Measurements from ENCODE around the gene ITM2C. TPM values are rescaled to one million over a fixed set of nuclear protein-coding genes. Genes with fewer than 3 reads are reported as not detected.
A peak's percentile ranks its signal among the peaks of the same experiment; 100 is the strongest.

The ITM2C gene
- total and polyA plus RNA-seq, 9 of the 15 experiments (the other 6 are each of a cell fraction or from before 2014, with no cell fraction given) = 0.49 to 58.8 (median 21.5) TPM

DNA sequence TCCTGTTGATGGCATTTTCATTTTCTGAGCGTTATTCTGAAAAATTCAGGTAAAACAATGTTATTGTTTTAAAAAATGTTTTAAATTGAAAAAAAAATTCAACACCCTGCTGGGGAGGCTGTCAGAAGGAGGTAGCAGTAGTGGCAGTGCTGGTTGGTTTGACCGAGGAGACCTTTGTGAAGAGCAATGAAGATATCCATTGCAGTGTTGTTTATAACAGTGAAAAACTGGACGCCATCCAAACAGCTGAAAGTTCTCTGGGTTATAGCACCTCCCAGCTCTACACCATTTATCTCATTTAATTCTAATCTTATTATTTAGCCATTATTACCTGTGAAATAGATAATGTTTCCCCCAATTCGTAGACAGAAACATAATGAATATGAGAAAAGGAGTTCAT, 12.6 kb upstream of the ITM2C start:
- FAIRE-seq (no peak), ATAC-seq (no peak), DNase-seq (ENCODE audit: extremely low read depth in 1 of 4, low spot score in 3 of 4) (no peak)
- Histone ChIP-seq H4K20me1 (replicated peaks; ENCODE audit: control insufficient read depth, insufficient read depth, low read length) (no peaks in the 10 kb centered on the region), H3K9me1 (ENCODE audit: control insufficient read depth, insufficient read depth, low read length) (no peaks in the 10 kb centered on the region), H3K27ac (ENCODE audit: extremely low read depth, low read depth, low read length) (no peak overlapping the region), H3K27me3 (ENCODE audit: control insufficient read depth in 2 of 2, insufficient read depth in 2 of 2, low read length in 2 of 2) (peaks cover 0 to 11% of the 10 kb centered on the region in 2 experiments; a peak in 3 of 5 replicates), H3K9ac (ENCODE audit: insufficient read depth in 1 of 2, low read depth in 2 of 2, low read length in 2 of 2) (no peak overlapping the region), H3K79me2 (ENCODE audit: control insufficient read depth, insufficient read depth, low read length) (no peaks in the 10 kb centered on the region), H3K4me2 (ENCODE audit: insufficient read depth, low read length) (no peak overlapping the region), H2AFZ (ENCODE audit: low read depth, low read length) (no peak overlapping the region), H3K9me3 (replicated peaks; ENCODE audit: control insufficient read depth, insufficient read depth, low read depth, low read length) (no peaks in the 10 kb centered on the region), H3K4me1 (replicated peaks in 1 of 2; ENCODE audit: control insufficient read depth in 2 of 2, insufficient read depth in 2 of 2, low read length in 2 of 2) (peaks cover 0 to 14% of the 10 kb centered on the region in 2 experiments; a peak in 2 of 5 replicates), H3K4me3 (no peak overlapping the region), H3K36me3 (ENCODE audit: control insufficient read depth, insufficient read depth, low read length) (no peaks in the 10 kb centered on the region)
- ChIA-PET CTCF (ENCODE audit: low intra/inter-chr PET ratio) (no interaction called here), POLR2A (no interaction called here)
- peak; percentile 32; the same call in 1 of the 2 replicates for TF ChIP-seq NFIC (IDR thresholded peaks at IDR 0.05)
- TF ChIP-seq SMARCE1 (IDR thresholded peaks at IDR 0.05) = no peak
- TF ChIP-seq MCM5 (IDR thresholded peaks at IDR 0.05; ENCODE audit: low read depth) = no peak
- TF ChIP-seq ZNF324 (CRISPR knock-in tag; IDR thresholded peaks at IDR 0.05) = peak; percentile 63; the same call in 1 of the 2 replicates
- TF ChIP-seq TCF7 (IDR thresholded peaks at IDR 0.05; ENCODE audit: borderline replicate concordance) = no peak
- intact Hi-C loops (cut with micrococcal nuclease) = no loop called here
- no TSS peak for BruUV-seq (replicated peaks)
- WGBS (ENCODE audit: insufficient coverage, low coverage, missing lambda C conversion rate) = 0% methylated on average over 4 of the region's 4 CpGs
- in situ Hi-C loops (cut with MboI) = no loop called here

DNA sequence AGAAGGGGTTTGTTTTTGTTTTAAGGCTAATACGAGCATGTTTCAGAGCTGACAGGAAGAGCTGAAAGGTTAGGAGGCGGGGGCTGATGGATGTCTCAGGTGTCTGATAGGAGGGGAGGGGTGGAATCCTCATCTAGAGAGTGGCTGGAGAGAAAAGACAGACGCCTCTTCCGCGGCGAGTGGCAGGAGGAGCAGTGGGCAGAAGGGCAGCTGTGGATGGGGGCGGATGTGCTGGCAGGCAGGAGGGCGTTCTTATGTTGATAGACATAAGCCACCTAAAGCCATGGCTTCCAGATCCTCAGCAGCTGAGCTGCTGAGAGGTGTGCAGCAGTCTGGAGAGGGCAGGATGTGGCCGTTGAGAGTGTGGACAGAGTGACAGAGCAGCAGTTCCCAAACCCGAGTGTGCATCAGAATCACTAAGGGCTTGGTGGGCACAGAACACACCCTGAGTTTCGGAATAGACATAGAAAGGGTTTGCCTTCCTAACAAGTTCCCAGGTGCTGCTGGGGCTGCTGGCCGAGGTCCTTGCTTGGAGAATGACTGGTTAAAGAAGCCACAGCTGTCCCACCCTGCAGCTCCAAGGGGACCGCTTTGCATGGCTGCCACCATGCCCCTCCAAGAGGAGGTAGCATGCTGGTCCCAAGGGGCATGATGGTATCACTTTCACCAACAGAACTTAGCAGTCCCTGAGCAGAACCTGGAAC, 3.0 kb upstream of the ITM2C start:
- ChIA-PET CTCF (ENCODE audit: low intra/inter-chr PET ratio) (no interaction called here), POLR2A (interaction anchor here (0.7 kb wide), 1 partner anchor 205 kb away, joined by 3 read pairs; no protein-coding TSS in a partner anchor)
- no peak for ATAC-seq
- no peak for FAIRE-seq
- no TSS peak for BruUV-seq (replicated peaks)
- no peaks in the 10 kb centered on the region for H3K36me3 ChIP-seq (ENCODE audit: control insufficient read depth, insufficient read depth, low read length)
- DNase-seq (ENCODE audit: extremely low read depth in 1 of 4, low spot score in 3 of 4) = no peak
- H3K9me1 ChIP-seq (ENCODE audit: control insufficient read depth, insufficient read depth, low read length) = no peaks in the 10 kb centered on the region
- H3K9ac ChIP-seq (ENCODE audit: insufficient read depth in 1 of 2, low read depth in 2 of 2, low read length in 2 of 2) = 0 out of 4 replicates have a peak overlapping the region, but pooled peaks of 1 of the 2 experiments have one; percentile 17
- intact Hi-C loops (cut with micrococcal nuclease) (loop anchor here (5.0 kb wide), 1 partner anchor 39 kb away; no protein-coding TSS in a partner anchor), in situ Hi-C loops (cut with MboI) (no loop called here)
- H3K4me1 ChIP-seq (replicated peaks in 1 of 2; ENCODE audit: control insufficient read depth in 2 of 2, insufficient read depth in 2 of 2, low read length in 2 of 2) = peaks cover 0 to 25% of the 10 kb centered on the region in 2 experiments; a peak in 2 of 5 replicates
- no peaks in the 10 kb centered on the region for H3K9me3 ChIP-seq (replicated peaks; ENCODE audit: control insufficient read depth, insufficient read depth, low read depth, low read length)
- H3K4me3 ChIP-seq = no peak overlapping the region
- H2AFZ ChIP-seq (ENCODE audit: low read depth, low read length) = no peak overlapping the region
- H4K20me1 ChIP-seq (replicated peaks; ENCODE audit: control insufficient read depth, insufficient read depth, low read length) = no peaks in the 10 kb centered on the region
- H3K4me2 ChIP-seq (ENCODE audit: insufficient read depth, low read length) = no peak overlapping the region
- no peak overlapping the region for H3K27ac ChIP-seq (ENCODE audit: extremely low read depth, low read depth, low read length)
- WGBS (ENCODE audit: insufficient coverage, low coverage, missing lambda C conversion rate) = 4% methylated on average over 12 of the region's 13 CpGs
- H3K79me2 ChIP-seq (ENCODE audit: control insufficient read depth, insufficient read depth, low read length) = peaks cover 4% of the 10 kb centered on the region; the same call in 1 of the 3 replicates
- H3K27me3 ChIP-seq (ENCODE audit: control insufficient read depth in 2 of 2, insufficient read depth in 2 of 2, low read length in 2 of 2) = peaks cover 2 to 26% of the 10 kb centered on the region in 2 experiments; a peak in 3 of 5 replicates
- TF ChIP-seq SIRT6 (IDR thresholded peaks at IDR 0.05; ENCODE audit: low read depth, low read length) (no peak), U2AF2 (optimal IDR thresholded peaks at IDR 0.05; ENCODE audit: low read depth, low read length) (no peak), NFATC3 (IDR thresholded peaks at IDR 0.05) (no peak), CBX1 (IDR thresholded peaks at IDR 0.05; ENCODE audit: low read depth) (no peak), NR2F6 (CRISPR knock-in tag; IDR thresholded peaks at IDR 0.05) (no peak), POU5F1 (IDR thresholded peaks at IDR 0.05; ENCODE audit: borderline replicate concordance, low read depth, low read length, partially characterized antibody) (no peak), CBFA2T3 (IDR thresholded peaks at IDR 0.05) (no peak), ZEB2 (IDR thresholded peaks at IDR 0.05) (no peak), SPI1 (IDR thresholded peaks at IDR 0.05; ENCODE audit: borderline replicate concordance, low read depth, low read length) (no peak), HMG20A (CRISPR knock-in tag; conservative IDR thresholded peaks at IDR 0.05) (no peak)
- TF ChIP-seq, protein P1, sequence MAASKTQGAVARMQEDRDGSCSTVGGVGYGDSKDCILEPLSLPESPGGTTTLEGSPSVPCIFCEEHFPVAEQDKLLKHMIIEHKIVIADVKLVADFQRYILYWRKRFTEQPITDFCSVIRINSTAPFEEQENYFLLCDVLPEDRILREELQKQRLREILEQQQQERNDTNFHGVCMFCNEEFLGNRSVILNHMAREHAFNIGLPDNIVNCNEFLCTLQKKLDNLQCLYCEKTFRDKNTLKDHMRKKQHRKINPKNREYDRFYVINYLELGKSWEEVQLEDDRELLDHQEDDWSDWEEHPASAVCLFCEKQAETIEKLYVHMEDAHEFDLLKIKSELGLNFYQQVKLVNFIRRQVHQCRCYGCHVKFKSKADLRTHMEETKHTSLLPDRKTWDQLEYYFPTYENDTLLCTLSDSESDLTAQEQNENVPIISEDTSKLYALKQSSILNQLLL (CRISPR knock-in tag; IDR thresholded peaks at IDR 0.05; ENCODE audit: borderline replicate concordance) = no peak
